Liver (tissue), 9 donors: ENCODE measurements around the gene PRSS22. TPM values are rescaled to one million over a fixed set of nuclear protein-coding genes. Genes with fewer than 3 reads are reported as not detected.

Experiments
- DNase-seq: peaks from one replicate; pipeline ENCODE4 v3.0.0-alpha.2; 2017; ENCODE audit warnings: low spot score
- H3K27ac ChIP-seq, 2 donors: one replicate each; pipeline ENCODE4 v1.7.0; 2013; ENCODE audit warnings: inconsistent platforms in 2 of 2, low read length in 2 of 2, control low read depth in 1 of 2, low read depth in 1 of 2, mild to moderate bottlenecking in 1 of 2
- H3K27me3 ChIP-seq, 4 donors: one replicate each; pipeline versions ENCODE4 v1.6.1 to v1.7.0; 2013; ENCODE audit warnings: low read length in 3 of 4, inconsistent platforms in 1 of 4, mild to moderate bottlenecking in 1 of 4, moderate library complexity in 1 of 4; ENCODE audit not compliant: control insufficient read depth in 4 of 4, insufficient read depth in 4 of 4
- H3K36me3 ChIP-seq, 4 donors: one replicate each; pipeline versions ENCODE4 v1.6.1 to v1.7.0; 2013; ENCODE audit warnings: low read length in 3 of 4, mild to moderate bottlenecking in 3 of 4, low read depth in 1 of 4, moderate library complexity in 1 of 4; ENCODE audit not compliant: control insufficient read depth in 4 of 4, insufficient read depth in 3 of 4
- H3K4me1 ChIP-seq, 4 donors: one replicate each; pipeline versions ENCODE4 v1.6.1 to v1.7.0; 2013; ENCODE audit warnings: low read length in 3 of 4, mild to moderate bottlenecking in 3 of 4, moderate library complexity in 1 of 4; ENCODE audit not compliant: control insufficient read depth in 4 of 4, insufficient read depth in 4 of 4
- H3K4me3 ChIP-seq, 3 donors: one replicate each; pipeline versions ENCODE4 v1.6.1 to v1.7.0; 2013; ENCODE audit warnings: low read length in 3 of 3, control low read depth in 1 of 3, low read depth in 1 of 3, mild to moderate bottlenecking in 1 of 3
- H3K9ac ChIP-seq, 2 donors: one replicate each; pipeline ENCODE4 v1.7.0; 2013; ENCODE audit warnings: low read length in 2 of 2, mild to moderate bottlenecking in 2 of 2, moderate library complexity in 2 of 2, control low read depth in 1 of 2, low read depth in 1 of 2
- H3K9me3 ChIP-seq, 4 donors: one replicate each; pipeline versions ENCODE4 v1.6.1 to v1.7.0; 2013; ENCODE audit warnings: low read length in 3 of 4; ENCODE audit not compliant: control insufficient read depth in 4 of 4
- ATF3 ChIP-seq: IDR thresholded peaks from 2 replicates; pipeline ENCODE4 v1.6.1; 2016; ENCODE audit warnings: antibody characterized with exemption
- CTCF ChIP-seq: fragments of 150-350 bp; IDR thresholded peaks from 2 replicates; pipeline ENCODE4 v1.5.1; 2017; ENCODE audit warnings: improper control_type of control experiment, low read depth, low read length; ENCODE audit not compliant: missing input control
- EGR1 ChIP-seq, 2 donors: IDR thresholded peaks; 2 replicates each; pipeline ENCODE4 v1.6.1; 2016 to 2018; ENCODE audit warnings: antibody characterized with exemption in 2 of 2, low read depth in 2 of 2
- FOXA1 ChIP-seq: IDR thresholded peaks from 2 replicates; pipeline ENCODE4 v1.6.1; 2016; ENCODE audit warnings: antibody characterized with exemption
- FOXA2 ChIP-seq: IDR thresholded peaks from 2 replicates; pipeline ENCODE4 v1.6.1; 2016; ENCODE audit warnings: antibody characterized with exemption
- GABPA ChIP-seq, 2 donors: IDR thresholded peaks in 1 of 2; conservative IDR thresholded peaks in 1 of 2; 2 replicates each; pipeline ENCODE4 v1.6.1; 2016; ENCODE audit warnings: antibody characterized with exemption in 2 of 2, mild to moderate bottlenecking in 1 of 2, moderate library complexity in 1 of 2
- HNF4A ChIP-seq, 2 donors: conservative IDR thresholded peaks; 2 replicates each; pipeline ENCODE4 v1.6.1; 2016; ENCODE audit warnings: antibody characterized with exemption in 2 of 2, mild to moderate bottlenecking in 2 of 2
- HNF4G ChIP-seq: IDR thresholded peaks from 2 replicates; pipeline ENCODE4 v1.6.1; 2016; ENCODE audit warnings: antibody characterized with exemption
- JUND ChIP-seq, 2 donors: IDR thresholded peaks; 2 replicates each; pipeline ENCODE4 v1.6.1; 2016; ENCODE audit warnings: antibody characterized with exemption in 2 of 2
- NR2F2 ChIP-seq: IDR thresholded peaks from 2 replicates; pipeline ENCODE4 v1.6.1; 2016; ENCODE audit warnings: antibody characterized with exemption
- RAD21 ChIP-seq, 2 donors: IDR thresholded peaks; 2 replicates each; pipeline ENCODE4 v1.6.1; 2016; ENCODE audit warnings: antibody characterized with exemption in 2 of 2, mild to moderate bottlenecking in 2 of 2
- RXRA ChIP-seq, 2 donors: IDR thresholded peaks; 2 replicates each; pipeline ENCODE4 v1.6.1; 2017 to 2018; ENCODE audit warnings: antibody characterized with exemption in 2 of 2, mild to moderate bottlenecking in 1 of 2
- SP1 ChIP-seq: IDR thresholded peaks from 2 replicates; pipeline ENCODE4 v1.6.1; 2018; ENCODE audit warnings: antibody characterized with exemption, mild to moderate bottlenecking
- TAF1 ChIP-seq: conservative IDR thresholded peaks from 2 replicates; pipeline ENCODE4 v1.6.1; 2016; ENCODE audit warnings: antibody characterized with exemption, mild to moderate bottlenecking
- YY1 ChIP-seq: IDR thresholded peaks from 2 replicates; pipeline ENCODE4 v1.6.1; 2016; ENCODE audit warnings: antibody characterized with exemption, mild to moderate bottlenecking
- WGBS: extraction: QIAGEN DNeasy Blood & Tissue Kit; methylation state at CpG from one replicate; pipeline ENCODE4 v1.1.7; 2013; 5-methylcytosine and 5-hydroxymethylcytosine counted together
- polyA plus RNA-seq, 2 donors: library from polyadenylated mRNA; stranded (reverse) in 1 of 2; unstranded in 1 of 2; fragments of 200-250 nt in 1 of 2; fragments of >200 nt in 1 of 2; fragmentation: Nextera tagmentation in 1 of 2; extraction: Ambion mirVana in 1 of 2; gene quantifications; one replicate each; pipeline versions ENCODE4 v1.2.1 to v1.2.3, GENCODE V29; 2013 to 2015
- total RNA-seq, 2 donors: library from RNA; depleted of rRNA; stranded (reverse); fragments of >200 nt; gene quantifications; one replicate each; pipeline ENCODE4 v1.2.3, GENCODE V29; 2014
- TF ChIP-seq, protein P1 (sequence below): IDR thresholded peaks from 2 replicates; pipeline ENCODE4 v1.6.1; 2016; ENCODE audit warnings: antibody characterized with exemption, mild to moderate bottlenecking
- TF ChIP-seq, protein P2 (sequence below): IDR thresholded peaks from 2 replicates; pipeline ENCODE4 v1.6.1; 2016; ENCODE audit warnings: antibody characterized with exemption
- TF ChIP-seq, protein P3 (sequence below): IDR thresholded peaks from 2 replicates; pipeline ENCODE4 v1.6.1; 2016; ENCODE audit warnings: antibody characterized with exemption
- donor health status: healthy.
- donor health status: healthy.
- donor health status: healthy.
- donor health status: healthy.
- donor health status: healthy.

Gene PRSS22
- total and polyA plus RNA-seq, 4 donors, result 0.23 to 1.1 (median 0.32) TPM; not detected in 1

- H3K27ac ChIP-seq, result peak overlapping the region; percentile 85 to 93
- no peaks in the 10 kb centered on the region for H3K36me3 ChIP-seq
- 29% methylated on average over 8 of the region's 8 CpGs for WGBS
- H3K9me3 ChIP-seq, result no peaks in the 10 kb centered on the region
- H3K27me3 ChIP-seq, result no peaks in the 10 kb centered on the region
- H3K4me3 ChIP-seq, result peak overlapping the region; percentile 57 to 87 (median 83)
- no peak for TF ChIP-seq CTCF
- TF ChIP-seq HNF4G, result no peak
- no peak for TF ChIP-seq SP1
- no peak for TF ChIP-seq EGR1 (IDR thresholded peaks at IDR 0.05; ENCODE audit: low read depth in 2 of 2)
- TF ChIP-seq RXRA (IDR thresholded peaks at IDR 0.05), result no peak
- TF ChIP-seq YY1, result no peak
- TF ChIP-seq, protein P1, sequence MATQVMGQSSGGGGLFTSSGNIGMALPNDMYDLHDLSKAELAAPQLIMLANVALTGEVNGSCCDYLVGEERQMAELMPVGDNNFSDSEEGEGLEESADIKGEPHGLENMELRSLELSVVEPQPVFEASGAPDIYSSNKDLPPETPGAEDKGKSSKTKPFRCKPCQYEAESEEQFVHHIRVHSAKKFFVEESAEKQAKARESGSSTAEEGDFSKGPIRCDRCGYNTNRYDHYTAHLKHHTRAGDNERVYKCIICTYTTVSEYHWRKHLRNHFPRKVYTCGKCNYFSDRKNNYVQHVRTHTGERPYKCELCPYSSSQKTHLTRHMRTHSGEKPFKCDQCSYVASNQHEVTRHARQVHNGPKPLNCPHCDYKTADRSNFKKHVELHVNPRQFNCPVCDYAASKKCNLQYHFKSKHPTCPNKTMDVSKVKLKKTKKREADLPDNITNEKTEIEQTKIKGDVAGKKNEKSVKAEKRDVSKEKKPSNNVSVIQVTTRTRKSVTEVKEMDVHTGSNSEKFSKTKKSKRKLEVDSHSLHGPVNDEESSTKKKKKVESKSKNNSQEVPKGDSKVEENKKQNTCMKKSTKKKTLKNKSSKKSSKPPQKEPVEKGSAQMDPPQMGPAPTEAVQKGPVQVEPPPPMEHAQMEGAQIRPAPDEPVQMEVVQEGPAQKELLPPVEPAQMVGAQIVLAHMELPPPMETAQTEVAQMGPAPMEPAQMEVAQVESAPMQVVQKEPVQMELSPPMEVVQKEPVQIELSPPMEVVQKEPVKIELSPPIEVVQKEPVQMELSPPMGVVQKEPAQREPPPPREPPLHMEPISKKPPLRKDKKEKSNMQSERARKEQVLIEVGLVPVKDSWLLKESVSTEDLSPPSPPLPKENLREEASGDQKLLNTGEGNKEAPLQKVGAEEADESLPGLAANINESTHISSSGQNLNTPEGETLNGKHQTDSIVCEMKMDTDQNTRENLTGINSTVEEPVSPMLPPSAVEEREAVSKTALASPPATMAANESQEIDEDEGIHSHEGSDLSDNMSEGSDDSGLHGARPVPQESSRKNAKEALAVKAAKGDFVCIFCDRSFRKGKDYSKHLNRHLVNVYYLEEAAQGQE, result no peak
- TF ChIP-seq FOXA1, result no peak
- no peak for TF ChIP-seq GABPA (IDR thresholded peaks at IDR 0.05 in 1 of 2, conservative IDR thresholded peaks at IDR 0.05 in 1 of 2)
- TF ChIP-seq, protein P2, sequence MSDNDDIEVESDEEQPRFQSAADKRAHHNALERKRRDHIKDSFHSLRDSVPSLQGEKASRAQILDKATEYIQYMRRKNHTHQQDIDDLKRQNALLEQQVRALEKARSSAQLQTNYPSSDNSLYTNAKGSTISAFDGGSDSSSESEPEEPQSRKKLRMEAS, result no peak
- TF ChIP-seq NR2F2, result no peak
- no peak for TF ChIP-seq JUND (IDR thresholded peaks at IDR 0.05)
- TF ChIP-seq ATF3, result no peak
- TF ChIP-seq, protein P3, sequence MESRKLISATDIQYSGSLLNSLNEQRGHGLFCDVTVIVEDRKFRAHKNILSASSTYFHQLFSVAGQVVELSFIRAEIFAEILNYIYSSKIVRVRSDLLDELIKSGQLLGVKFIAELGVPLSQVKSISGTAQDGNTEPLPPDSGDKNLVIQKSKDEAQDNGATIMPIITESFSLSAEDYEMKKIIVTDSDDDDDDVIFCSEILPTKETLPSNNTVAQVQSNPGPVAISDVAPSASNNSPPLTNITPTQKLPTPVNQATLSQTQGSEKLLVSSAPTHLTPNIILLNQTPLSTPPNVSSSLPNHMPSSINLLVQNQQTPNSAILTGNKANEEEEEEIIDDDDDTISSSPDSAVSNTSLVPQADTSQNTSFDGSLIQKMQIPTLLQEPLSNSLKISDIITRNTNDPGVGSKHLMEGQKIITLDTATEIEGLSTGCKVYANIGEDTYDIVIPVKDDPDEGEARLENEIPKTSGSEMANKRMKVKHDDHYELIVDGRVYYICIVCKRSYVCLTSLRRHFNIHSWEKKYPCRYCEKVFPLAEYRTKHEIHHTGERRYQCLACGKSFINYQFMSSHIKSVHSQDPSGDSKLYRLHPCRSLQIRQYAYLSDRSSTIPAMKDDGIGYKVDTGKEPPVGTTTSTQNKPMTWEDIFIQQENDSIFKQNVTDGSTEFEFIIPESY, result no peak
- TF ChIP-seq TAF1, result no peak
- no peak for TF ChIP-seq FOXA2
- TF ChIP-seq RAD21 (IDR thresholded peaks at IDR 0.05), result no peak
- no peak for TF ChIP-seq HNF4A (conservative IDR thresholded peaks at IDR 0.05)
- peaks cover 3 to 5% (median 5%) of the 10 kb centered on the region in 4 donors for H3K4me1 ChIP-seq
- DNase-seq, result no peak
- peak overlapping the region in 1 of 2 donors; percentile 74 for H3K9ac ChIP-seq
Measured at GRCh38 chr16:2867661-2867986, 9.7 kb upstream of the PRSS22 start.
